HL-60/S4 treated with phorbol 12-myristate 13-acetate at 8.2 ng/mL for 4 days and 3 days (cell line): ENCODE data around the gene POLR3H.
"Not testable (repeated sequence)": the region's sequence is repeated elsewhere in the genome, so short reads cannot be mapped to it uniquely, and the experiment has no call there.

Experiments used
- in situ Hi-C: fragments of 300-500 bp; cut with MboI; formaldehyde crosslinking; loops from 2 replicates; pipeline ENCODE4 v1.15.0; 2022; ENCODE audit warnings: low sequenced_read_pairs

The POLR3H gene

GRCh38 chr22:41565403-41566054, 21.3 kb upstream of the POLR3H start:
- in situ Hi-C loops = no loop called here

GRCh38 chr22:41564563-41564962, 20.3 kb upstream of the POLR3H start:
- in situ Hi-C loops = no loop called here

- in situ Hi-C loops = no loop called here
Measured at GRCh38 chr22:41563051-41563711, 18.9 kb upstream of the POLR3H start.

- in situ Hi-C loops = no loop called here
Measured at GRCh38 chr22:41562461-41562860, 18.2 kb upstream of the POLR3H start.

- in situ Hi-C loops = no loop called here
Measured at GRCh38 chr22:41561788-41562187, 17.5 kb upstream of the POLR3H start.

GRCh38 chr22:41561335-41561734, 17.1 kb upstream of the POLR3H start:
- in situ Hi-C loops = no loop called here

- in situ Hi-C loops = no loop called here
Measured at GRCh38 chr22:41560095-41560471, 15.8 kb upstream of the POLR3H start.

GRCh38 chr22:41558241-41558630, 14.0 kb upstream of the POLR3H start:
- in situ Hi-C loops = not testable (repeated sequence)

- in situ Hi-C loops = no loop called here
Measured at GRCh38 chr22:41557401-41558240, 13.4 kb upstream of the POLR3H start.

- in situ Hi-C loops = no loop called here
Measured at GRCh38 chr22:41556561-41556960, 12.3 kb upstream of the POLR3H start.

- in situ Hi-C loops = no loop called here
Measured at GRCh38 chr22:41555325-41555982, 11.2 kb upstream of the POLR3H start.

GRCh38 chr22:41551877-41552582, 7.8 kb upstream of the POLR3H start:
- in situ Hi-C loops = no loop called here

GRCh38 chr22:41550952-41551491, 6.8 kb upstream of the POLR3H start:
- in situ Hi-C loops = no loop called here

GRCh38 chr22:41548830-41549211, 4.6 kb upstream of the POLR3H start:
- in situ Hi-C loops = no loop called here

GRCh38 chr22:41544671-41545476, 604 bp upstream of the POLR3H start:
- in situ Hi-C loops = no loop called here

GRCh38 chr22:41542224-41542623, 2.0 kb downstream of the POLR3H start:
- in situ Hi-C loops = no loop called here

GRCh38 chr22:41541484-41541883, 2.8 kb downstream of the POLR3H start:
- in situ Hi-C loops = no loop called here

GRCh38 chr22:41540365-41540764, 3.9 kb downstream of the POLR3H start:
- in situ Hi-C loops = no loop called here

- in situ Hi-C loops = no loop called here
Measured at GRCh38 chr22:41540006-41540315, 4.3 kb downstream of the POLR3H start.
